ENCODE results near the gene ANKRD11. TPM values are rescaled to one million over a fixed set of nuclear protein-coding genes. Genes with fewer than 3 reads are reported as not detected.
A peak's percentile ranks its signal among the peaks of the same experiment; 100 is the strongest.

Gene ANKRD11
- polyA plus RNA-seq, 3 donors, result 3.2 to 62.4 (median 5.4) TPM

DNA sequence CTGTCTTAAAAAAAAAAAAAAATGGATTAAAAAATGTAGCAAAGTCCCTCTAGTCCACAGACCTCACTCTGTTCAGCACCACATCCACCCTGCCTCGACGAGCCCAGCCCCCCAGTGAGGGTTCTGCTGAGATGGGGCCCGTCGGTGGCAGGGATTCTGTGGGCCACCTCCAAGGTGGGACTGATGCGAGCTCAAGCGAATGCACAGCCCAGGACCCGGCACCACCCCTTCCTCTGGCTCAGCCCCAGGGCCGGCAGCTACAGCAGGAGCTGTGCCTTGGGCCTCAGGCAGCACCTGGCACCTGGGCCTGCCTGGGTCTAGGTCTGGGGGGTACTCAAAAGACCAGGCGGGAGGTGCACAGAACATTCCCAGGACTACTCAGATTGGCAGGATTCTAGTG lies 213.3 kb downstream of the ANKRD11 start:
- WGBS (ENCODE audit: insufficient coverage), result 98% methylated on average over 6 of the region's 9 CpGs
- peaks cover 82 to 93% of the 10 kb centered on the region in 2 donors for H3K36me3 ChIP-seq (replicated peaks in 1 of 2; ENCODE audit: control insufficient read depth in 1 of 2, insufficient read depth in 2 of 2, low read length in 2 of 2)
- peaks cover 81% of the 10 kb centered on the region for H4K20me1 ChIP-seq (ENCODE audit: insufficient read depth, low read length)
- H3K79me2 ChIP-seq (ENCODE audit: insufficient read depth, low read length), result peaks cover 5% of the 10 kb centered on the region
- H3K4me2 ChIP-seq (replicated peaks; ENCODE audit: extremely low read depth, low read length, poor library complexity, severe bottlenecking), result no peak overlapping the region
- H3K36me3 Mint-ChIP-seq, result peaks cover 50 to 66% of the 10 kb centered on the region in 2 donors
- DNase-seq, result no peak
- no peak overlapping the region for H3K4me3 ChIP-seq (replicated peaks in 1 of 3; ENCODE audit: low read depth in 2 of 3, low read length in 3 of 3)
- intact Hi-C loops (cut with micrococcal nuclease), result no loop called here
- no peaks in the 10 kb centered on the region for H3K27me3 ChIP-seq (ENCODE audit: control insufficient read depth in 2 of 2, insufficient read depth in 2 of 2, low read length in 2 of 2)
- H3K27ac Mint-ChIP-seq, result peak overlapping the region in 2 of 7 donors; percentile 23 to 32
- H3K9ac ChIP-seq (ENCODE audit: insufficient read depth, low read length, poor library complexity, severe bottlenecking), result no peak overlapping the region
- H3K27ac ChIP-seq (ENCODE audit: low read depth in 1 of 2, low read length in 2 of 2), result no peak overlapping the region
- no peaks in the 10 kb centered on the region for H3K27me3 Mint-ChIP-seq (ENCODE audit: low read depth in 3 of 3)
- no peaks in the 10 kb centered on the region for H3K4me1 Mint-ChIP-seq
- H2AFZ ChIP-seq (ENCODE audit: insufficient read depth, low read depth, low read length, poor library complexity, severe bottlenecking), result no peak overlapping the region
- TF ChIP-seq, protein P1, sequence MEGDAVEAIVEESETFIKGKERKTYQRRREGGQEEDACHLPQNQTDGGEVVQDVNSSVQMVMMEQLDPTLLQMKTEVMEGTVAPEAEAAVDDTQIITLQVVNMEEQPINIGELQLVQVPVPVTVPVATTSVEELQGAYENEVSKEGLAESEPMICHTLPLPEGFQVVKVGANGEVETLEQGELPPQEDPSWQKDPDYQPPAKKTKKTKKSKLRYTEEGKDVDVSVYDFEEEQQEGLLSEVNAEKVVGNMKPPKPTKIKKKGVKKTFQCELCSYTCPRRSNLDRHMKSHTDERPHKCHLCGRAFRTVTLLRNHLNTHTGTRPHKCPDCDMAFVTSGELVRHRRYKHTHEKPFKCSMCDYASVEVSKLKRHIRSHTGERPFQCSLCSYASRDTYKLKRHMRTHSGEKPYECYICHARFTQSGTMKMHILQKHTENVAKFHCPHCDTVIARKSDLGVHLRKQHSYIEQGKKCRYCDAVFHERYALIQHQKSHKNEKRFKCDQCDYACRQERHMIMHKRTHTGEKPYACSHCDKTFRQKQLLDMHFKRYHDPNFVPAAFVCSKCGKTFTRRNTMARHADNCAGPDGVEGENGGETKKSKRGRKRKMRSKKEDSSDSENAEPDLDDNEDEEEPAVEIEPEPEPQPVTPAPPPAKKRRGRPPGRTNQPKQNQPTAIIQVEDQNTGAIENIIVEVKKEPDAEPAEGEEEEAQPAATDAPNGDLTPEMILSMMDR (IDR thresholded peaks at IDR 0.05), result no peak
- no peak overlapping the region for H3K4me3 Mint-ChIP-seq
- H3K9me3 ChIP-seq (replicated peaks in 1 of 2; ENCODE audit: control insufficient read depth in 1 of 2, insufficient read depth in 1 of 2, low read length in 2 of 2), result no peaks in the 10 kb centered on the region
- H3K4me1 ChIP-seq (ENCODE audit: control insufficient read depth in 1 of 2, insufficient read depth in 2 of 2, low read length in 2 of 2), result no peaks in the 10 kb centered on the region
- H3K9me3 Mint-ChIP-seq, result no peaks in the 10 kb centered on the region

DNA sequence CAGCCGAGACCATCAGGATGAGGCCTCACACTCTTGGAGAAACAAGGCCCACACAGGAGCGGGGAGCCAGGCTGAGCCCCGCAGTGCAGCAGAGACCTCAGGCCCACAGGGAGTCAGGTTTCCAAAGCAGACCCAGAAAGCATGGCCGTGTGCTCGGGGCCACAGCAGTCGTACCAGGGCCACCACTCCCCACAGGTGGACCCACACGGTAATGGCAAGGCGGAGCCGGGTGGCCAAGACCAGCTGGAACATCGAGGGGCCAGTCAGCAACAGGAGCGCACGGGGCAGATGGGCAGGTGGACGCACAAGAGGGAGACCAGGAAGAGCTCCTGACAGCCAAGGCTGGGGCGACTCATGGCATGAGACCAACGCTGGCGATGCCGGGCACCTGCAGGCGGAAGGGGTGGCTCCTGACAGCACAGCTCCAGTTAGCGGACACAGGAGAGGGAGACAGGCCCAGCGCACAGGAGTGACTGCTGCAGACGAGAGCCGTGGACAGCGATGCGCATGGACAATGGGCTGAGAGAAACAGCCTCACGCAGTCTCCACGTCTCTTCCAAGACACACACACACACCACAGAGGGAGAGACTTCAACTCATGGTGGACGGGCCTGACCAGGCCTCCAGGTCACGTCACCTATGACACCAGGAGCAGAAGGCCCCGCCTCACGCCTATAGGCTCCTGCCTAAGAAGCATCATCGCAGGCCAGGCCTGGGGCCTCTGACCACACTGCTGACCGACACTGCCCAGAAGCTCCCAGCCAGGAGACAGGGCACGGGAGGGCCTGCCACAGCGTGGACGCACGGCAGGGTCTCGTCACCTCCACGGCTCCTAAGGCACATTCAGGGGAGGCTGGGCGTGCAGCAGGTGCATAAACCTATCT lies 214.3 kb downstream of the ANKRD11 start:
- Mint-ChIP-seq H3K4me1 (no peaks in the 10 kb centered on the region), H3K36me3 (peaks cover 60 to 76% of the 10 kb centered on the region in 2 donors), H3K27me3 (ENCODE audit: low read depth in 3 of 3) (no peaks in the 10 kb centered on the region), H3K9me3 (no peaks in the 10 kb centered on the region), H3K4me3 (no peak overlapping the region), H3K27ac (peak overlapping the region in 2 of 7 donors; percentile 32 to 66)
- intact Hi-C loops (cut with micrococcal nuclease), result no loop called here
- H3K4me2 ChIP-seq (replicated peaks; ENCODE audit: extremely low read depth, low read length, poor library complexity, severe bottlenecking), result no peak overlapping the region
- DNase-seq, result no peak
- no peak overlapping the region for H3K4me3 ChIP-seq (replicated peaks in 1 of 3; ENCODE audit: low read depth in 2 of 3, low read length in 3 of 3)
- H3K4me1 ChIP-seq (ENCODE audit: control insufficient read depth in 1 of 2, insufficient read depth in 2 of 2, low read length in 2 of 2), result no peaks in the 10 kb centered on the region
- H3K9ac ChIP-seq (ENCODE audit: insufficient read depth, low read length, poor library complexity, severe bottlenecking), result no peak overlapping the region
- H3K9me3 ChIP-seq (replicated peaks in 1 of 2; ENCODE audit: control insufficient read depth in 1 of 2, insufficient read depth in 1 of 2, low read length in 2 of 2), result no peaks in the 10 kb centered on the region
- WGBS (ENCODE audit: insufficient coverage), result 93% methylated on average over 38 of the region's 39 CpGs
- H3K79me2 ChIP-seq (ENCODE audit: insufficient read depth, low read length), result peaks cover 5% of the 10 kb centered on the region
- TF ChIP-seq, protein P1 (IDR thresholded peaks at IDR 0.05), result no peak
- no peaks in the 10 kb centered on the region for H3K27me3 ChIP-seq (ENCODE audit: control insufficient read depth in 2 of 2, insufficient read depth in 2 of 2, low read length in 2 of 2)
- H2AFZ ChIP-seq (ENCODE audit: insufficient read depth, low read depth, low read length, poor library complexity, severe bottlenecking), result no peak overlapping the region
- H3K36me3 ChIP-seq (replicated peaks in 1 of 2; ENCODE audit: control insufficient read depth in 1 of 2, insufficient read depth in 2 of 2, low read length in 2 of 2), result peaks cover 84 to 93% of the 10 kb centered on the region in 2 donors
- H3K27ac ChIP-seq (ENCODE audit: low read depth in 1 of 2, low read length in 2 of 2), result no peak overlapping the region
- peaks cover 90% of the 10 kb centered on the region for H4K20me1 ChIP-seq (ENCODE audit: insufficient read depth, low read length)

Data from CD14-positive monocyte (primary cell).